Endothelial cell of umbilical vein (primary cell): Measurements from ENCODE around the gene CELF2. TPM values are rescaled to one million over a fixed set of nuclear protein-coding genes. Genes with fewer than 3 reads are reported as not detected.

ENCODE experiments used
- BruUV-seq: library from RNA; stranded (reverse); fragments of 400-500 nt; replicated peaks from 2 replicates; lab custom pipeline; 2021; lab: Mats Ljungman, UMichigan
- CTCF ChIA-PET: fragments of 300-600, 350-600 bp; sonication (Branson Sonifier 250); formaldehyde crosslinking; loops from one replicate; lab custom pipeline; 2021; ENCODE audit warnings: antibody characterized with exemption, inconsistent platforms; lab: Charles Lee
- POLR2A ChIA-PET: fragments of 300-600, 350-600 bp; sonication (Branson Sonifier 250); formaldehyde crosslinking; loops from one replicate; lab custom pipeline; 2021; ENCODE audit warnings: antibody characterized with exemption, inconsistent platforms; lab: Charles Lee
- DNase-seq: peaks from one replicate; pipeline ENCODE4 v3.0.0-alpha.2; 2011; ENCODE audit warnings: low read depth, low spot score
- FAIRE-seq: peaks from 2 replicates; lab custom pipeline; 2011; peaks lifted over from hg19 to GRCh38; lab: Jason Lieb, UNC
- H2AFZ ChIP-seq: 2 replicates; pipeline ENCODE4 v1.6.0; 2012; ENCODE audit warnings: low read depth, low read length, control low read depth, inconsistent platforms
- H3K27ac ChIP-seq: 2 replicates; pipeline ENCODE4 v1.5.1; 2011; ENCODE audit warnings: low read depth, mild to moderate bottlenecking, control low read depth, low read length, moderate library complexity; ENCODE audit not compliant: insufficient read depth
- H3K27me3 ChIP-seq, 2 experiments: 2 replicates each; pipeline versions ENCODE4 v1.6.0 to v1.6.1; 2011; ENCODE audit warnings: low read length in 2 of 2, mixed read lengths in 1 of 2; ENCODE audit not compliant: control insufficient read depth in 2 of 2, insufficient read depth in 2 of 2
- H3K36me3 ChIP-seq, 2 experiments: 2 replicates in 1 of 2; 3 replicates in 1 of 2; pipeline ENCODE4 v1.5.1; 2011; ENCODE audit warnings: low read length in 2 of 2, mild to moderate bottlenecking in 1 of 2, moderate library complexity in 1 of 2; ENCODE audit not compliant: control insufficient read depth in 2 of 2, insufficient read depth in 2 of 2; ENCODE audit errors: extremely low read depth in 1 of 2
- H3K4me1 ChIP-seq: 3 replicates; pipeline ENCODE4 v1.5.1; 2011; ENCODE audit warnings: mild to moderate bottlenecking, low read length; ENCODE audit not compliant: control insufficient read depth, insufficient read depth; ENCODE audit errors: extremely low read depth
- H3K4me2 ChIP-seq: 2 replicates; pipeline ENCODE4 v1.6.1; 2011; ENCODE audit warnings: low read length, control low read depth, mixed read lengths; ENCODE audit not compliant: insufficient read depth
- H3K4me3 ChIP-seq, 3 experiments: fragments of 200-600 bp in 1 of 3; sonication (generic), shearing (Covaris generic) in 1 of 3; replicated peaks in 1 of 3; 2 replicates each; pipeline ENCODE4 v1.5.1; 2011 to 2016; ENCODE audit warnings: control low read depth in 3 of 3, low read length in 3 of 3, mild to moderate bottlenecking in 2 of 3, inconsistent platforms in 1 of 3, low read depth in 1 of 3, moderate library complexity in 1 of 3; ENCODE audit not compliant: insufficient read depth in 1 of 3
- H3K79me2 ChIP-seq: 2 replicates; pipeline ENCODE4 v1.6.0; 2012; ENCODE audit warnings: low read length, inconsistent platforms; ENCODE audit not compliant: control insufficient read depth, insufficient read depth
- H3K9ac ChIP-seq: replicated peaks from 2 replicates; pipeline ENCODE3; 2011; ENCODE audit warnings: low read length, control low read depth; ENCODE audit not compliant: insufficient read depth; ENCODE audit errors: extremely low read depth
- H3K9me1 ChIP-seq: replicated peaks from 3 replicates; pipeline ENCODE4 v1.6.0; 2011; ENCODE audit warnings: mild to moderate bottlenecking, low read length; ENCODE audit not compliant: control insufficient read depth, insufficient read depth; ENCODE audit errors: extremely low read depth
- H3K9me3 ChIP-seq: replicated peaks from 2 replicates; pipeline ENCODE4 v1.5.1; 2012; ENCODE audit warnings: low read length, inconsistent platforms; ENCODE audit not compliant: control insufficient read depth, insufficient read depth
- H4K20me1 ChIP-seq: replicated peaks from 2 replicates; pipeline ENCODE3; 2011; ENCODE audit warnings: mild to moderate bottlenecking, low read length; ENCODE audit not compliant: control insufficient read depth, insufficient read depth; ENCODE audit errors: extremely low read depth
- CTCF ChIP-seq, 2 donors: IDR thresholded peaks; 1 replicate in 1 of 2; 2 replicates in 1 of 2; pipeline ENCODE4 v1.5.1; 2011; ENCODE audit warnings: low read length in 2 of 2, mild to moderate bottlenecking in 2 of 2, moderate library complexity in 2 of 2, control low read depth in 1 of 2, inconsistent platforms in 1 of 2, low read depth in 1 of 2; ENCODE audit not compliant: insufficient read depth in 1 of 2; ENCODE audit errors: extremely low read depth in 1 of 2
- EZH2 ChIP-seq: IDR thresholded peaks from 2 replicates; pipeline ENCODE4 v1.6.1; 2012; ENCODE audit warnings: borderline replicate concordance, low read depth, mild to moderate bottlenecking, moderate library complexity, low read length, inconsistent platforms; ENCODE audit not compliant: severe bottlenecking
- FOS ChIP-seq: IDR thresholded peaks from 2 replicates; pipeline ENCODE4 v1.6.1; 2011; ENCODE audit warnings: mild to moderate bottlenecking, low read length, moderate library complexity, borderline replicate concordance; ENCODE audit not compliant: insufficient read depth
- GATA2 ChIP-seq: IDR thresholded peaks from 2 replicates; pipeline ENCODE4 v1.7.0; 2011; ENCODE audit warnings: low read depth, mild to moderate bottlenecking, moderate library complexity, mixed read lengths, low read length; ENCODE audit not compliant: insufficient read length, insufficient read depth
- JUN ChIP-seq: IDR thresholded peaks from 2 replicates; pipeline ENCODE4 v1.6.1; 2011; ENCODE audit warnings: borderline replicate concordance, low read depth; ENCODE audit not compliant: insufficient read length, insufficient read depth
- MAX ChIP-seq: IDR thresholded peaks from 2 replicates; pipeline ENCODE4 v1.6.1; 2011; ENCODE audit not compliant: insufficient read depth, insufficient read length
- MYC ChIP-seq: IDR thresholded peaks from one replicate; pipeline ENCODE4 v1.6.1; 2011; ENCODE audit warnings: mild to moderate bottlenecking, low read depth, low read length
- POLR2A ChIP-seq: IDR thresholded peaks from 2 replicates; pipeline ENCODE4 v1.6.1; 2012; ENCODE audit warnings: low read depth, mild to moderate bottlenecking, control low read depth, low read length
- POLR2AphosphoS5 ChIP-seq: IDR thresholded peaks from 2 replicates; pipeline ENCODE4 v1.6.1; 2012; ENCODE audit warnings: low read depth, mild to moderate bottlenecking, control low read depth, low read length, moderate library complexity; ENCODE audit not compliant: insufficient read depth
- dilution Hi-C: fragments of 300-500 bp; cut with MboI; formaldehyde crosslinking; loops from one replicate; pipeline ENCODE4 v1.15.0; 2019; ENCODE audit warnings: low sequenced_read_pairs; ENCODE audit not compliant: extremely low pct_ligation_motif_present
- intact Hi-C: fragments of 100-400 bp; cut with micrococcal nuclease; formaldehyde crosslinking; loops from one replicate; pipeline ENCODE4 v1.10.0; 2022
- polyA plus RNA-seq, 4 experiments: library from polyadenylated mRNA; depleted of rRNA in 3 of 4; stranded (reverse) in 3 of 4; unstranded in 1 of 4; fragments of >200 nt; gene quantifications; 2 replicates each; pipeline versions ENCODE4 v1.2.1 to v1.2.3, GENCODE V29; 2011 to 2012; ENCODE audit warnings: missing spikeins in 1 of 4
- total RNA-seq: library from RNA; stranded (reverse); gene quantifications from 2 replicates; pipeline ENCODE4 v1.2.3, GENCODE V29; 2021

The CELF2 gene
- total and polyA plus RNA-seq, 2 donors (not counting 3 experiments of a cell fraction or from before 2014, with no cell fraction given), result 21.6 to 42.6 TPM

GRCh38 chr10:11142777-11143176 lies 125.1 kb downstream of the CELF2 start:
- Histone ChIP-seq H3K9ac (no peak overlapping the region), H3K4me3 (no peak overlapping the region), H3K36me3 (no peaks in the 10 kb centered on the region), H3K79me2 (no peaks in the 10 kb centered on the region), H4K20me1 (no peaks in the 10 kb centered on the region), H3K4me2 (no peak overlapping the region), H3K9me1 (no peaks in the 10 kb centered on the region), H3K9me3 (no peaks in the 10 kb centered on the region), H3K27ac (no peak overlapping the region), H3K4me1 (peaks cover 13% of the 10 kb centered on the region), H2AFZ (no peak overlapping the region), H3K27me3 (no peaks in the 10 kb centered on the region)
- TF ChIP-seq MAX (no peak), MYC (no peak), CTCF (IDR thresholded peaks at IDR 0.05; ENCODE audit: extremely low read depth in 1 of 2, insufficient read depth in 1 of 2, low read depth in 1 of 2, low read length in 2 of 2) (no peak), POLR2A (no peak), JUN (no peak), FOS (no peak), EZH2 (no peak), GATA2 (no peak), POLR2AphosphoS5 (no peak)
- ChIA-PET CTCF (no interaction called here), POLR2A (no interaction called here)
- FAIRE-seq (no peak), DNase-seq (no peak)
- no TSS peak for BruUV-seq
- dilution Hi-C loops, result no loop called here
- intact Hi-C loops, result no loop called here
